ENCODE data around the gene PHF19.
A peak's percentile ranks its signal among the peaks of the same experiment; 100 is the strongest.

Gene PHF19

DNA sequence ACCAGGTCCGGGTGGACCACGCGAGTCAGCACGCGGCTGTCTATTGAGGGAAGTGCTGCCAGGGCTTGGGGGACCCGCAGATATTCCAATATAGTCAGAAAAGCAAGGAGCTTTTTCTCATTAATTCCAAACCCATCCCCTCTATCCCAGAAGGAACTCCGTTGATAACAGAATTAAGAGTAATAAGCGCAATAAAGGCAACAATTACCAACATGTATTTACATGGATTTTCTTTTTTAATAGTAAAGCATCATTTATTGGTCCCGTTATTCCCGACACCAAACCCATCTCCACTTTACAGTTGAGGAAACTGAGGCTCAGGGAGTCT lies 7.7 kb downstream of the PHF19 start:
- TF ChIP-seq, protein P1, sequence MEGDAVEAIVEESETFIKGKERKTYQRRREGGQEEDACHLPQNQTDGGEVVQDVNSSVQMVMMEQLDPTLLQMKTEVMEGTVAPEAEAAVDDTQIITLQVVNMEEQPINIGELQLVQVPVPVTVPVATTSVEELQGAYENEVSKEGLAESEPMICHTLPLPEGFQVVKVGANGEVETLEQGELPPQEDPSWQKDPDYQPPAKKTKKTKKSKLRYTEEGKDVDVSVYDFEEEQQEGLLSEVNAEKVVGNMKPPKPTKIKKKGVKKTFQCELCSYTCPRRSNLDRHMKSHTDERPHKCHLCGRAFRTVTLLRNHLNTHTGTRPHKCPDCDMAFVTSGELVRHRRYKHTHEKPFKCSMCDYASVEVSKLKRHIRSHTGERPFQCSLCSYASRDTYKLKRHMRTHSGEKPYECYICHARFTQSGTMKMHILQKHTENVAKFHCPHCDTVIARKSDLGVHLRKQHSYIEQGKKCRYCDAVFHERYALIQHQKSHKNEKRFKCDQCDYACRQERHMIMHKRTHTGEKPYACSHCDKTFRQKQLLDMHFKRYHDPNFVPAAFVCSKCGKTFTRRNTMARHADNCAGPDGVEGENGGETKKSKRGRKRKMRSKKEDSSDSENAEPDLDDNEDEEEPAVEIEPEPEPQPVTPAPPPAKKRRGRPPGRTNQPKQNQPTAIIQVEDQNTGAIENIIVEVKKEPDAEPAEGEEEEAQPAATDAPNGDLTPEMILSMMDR (IDR thresholded peaks at IDR 0.05): no peak
- Histone ChIP-seq H3K4me3 (ENCODE audit: low read depth in 1 of 2, low read length in 1 of 2) (peak overlapping the region; percentile 83 to 94), H3K27me3 (no peaks in the 10 kb centered on the region), H3K4me1 (ENCODE audit: control insufficient read depth in 1 of 2, insufficient read depth in 1 of 2, low read depth in 1 of 2, low read length in 1 of 2) (peaks cover 22 to 29% of the 10 kb centered on the region in 2 experiments), H3K36me3 (peaks cover 24% of the 10 kb centered on the region), H3K27ac (peak overlapping the region; percentile 93), H3K9me3 (no peaks in the 10 kb centered on the region)

GRCh38 chr9:120868676-120869359 lies 8.2 kb downstream of the PHF19 start:
- peak overlapping the region; percentile 93 for H3K27ac ChIP-seq
- peak overlapping the region; percentile 83 to 94 for H3K4me3 ChIP-seq (ENCODE audit: low read depth in 1 of 2, low read length in 1 of 2)
- peaks cover 27% of the 10 kb centered on the region for H3K36me3 ChIP-seq
- peaks cover 22 to 29% of the 10 kb centered on the region in 2 experiments for H3K4me1 ChIP-seq (ENCODE audit: control insufficient read depth in 1 of 2, insufficient read depth in 1 of 2, low read depth in 1 of 2, low read length in 1 of 2)
- no peaks in the 10 kb centered on the region for H3K27me3 ChIP-seq
- H3K9me3 ChIP-seq: no peaks in the 10 kb centered on the region
- TF ChIP-seq, protein P1 (IDR thresholded peaks at IDR 0.05): peak; percentile 59

GRCh38 chr9:120868339-120868675 lies 8.7 kb downstream of the PHF19 start:
- Histone ChIP-seq H3K9me3 (no peaks in the 10 kb centered on the region), H3K36me3 (peaks cover 30% of the 10 kb centered on the region), H3K4me1 (ENCODE audit: control insufficient read depth in 1 of 2, insufficient read depth in 1 of 2, low read depth in 1 of 2, low read length in 1 of 2) (peaks cover 22 to 29% of the 10 kb centered on the region in 2 experiments), H3K4me3 (ENCODE audit: low read depth in 1 of 2, low read length in 1 of 2) (peak overlapping the region; percentile 80 to 94), H3K27me3 (no peaks in the 10 kb centered on the region), H3K27ac (peak overlapping the region; percentile 93)
- TF ChIP-seq, protein P1 (IDR thresholded peaks at IDR 0.05): no peak

DNA sequence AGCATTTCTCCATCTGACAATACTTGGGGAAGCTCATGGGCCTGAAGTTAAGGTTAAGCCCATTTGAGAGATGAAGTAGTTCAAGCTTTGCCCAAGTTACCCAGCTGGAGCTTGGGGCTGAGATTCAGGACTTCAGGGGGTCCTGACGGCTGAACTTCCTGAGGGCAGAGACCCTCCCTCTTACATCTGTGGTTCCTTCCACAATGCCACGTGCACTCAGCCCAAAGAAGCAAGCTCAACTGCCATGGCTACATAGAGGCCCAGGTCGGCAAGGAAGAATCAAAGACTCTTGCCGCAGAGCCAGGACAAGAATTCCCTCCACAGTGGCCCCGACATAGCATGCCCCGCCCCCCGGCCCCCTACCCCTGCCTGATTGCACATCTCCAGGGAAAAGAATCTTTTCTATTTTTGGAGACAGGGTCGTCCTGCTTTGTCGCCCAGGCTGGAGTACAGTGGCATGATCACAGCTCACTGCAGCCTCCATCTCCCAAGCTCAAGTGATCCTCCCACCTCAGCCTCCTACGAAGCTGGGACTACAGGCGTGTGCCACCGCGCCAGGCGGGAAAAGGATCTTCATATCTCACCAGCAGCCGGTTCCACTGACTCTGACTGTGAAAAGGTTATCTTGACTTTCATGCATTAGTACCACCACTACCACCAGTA lies 9.2 kb downstream of the PHF19 start:
- Histone ChIP-seq H3K36me3 (peaks cover 29% of the 10 kb centered on the region), H3K4me3 (ENCODE audit: low read depth in 1 of 2, low read length in 1 of 2) (peak overlapping the region; percentile 80 to 94)

GRCh38 chr9:120866651-120867050 lies 10.3 kb downstream of the PHF19 start:
- TF ChIP-seq, protein P1 (IDR thresholded peaks at IDR 0.05): no peak
- H3K9me3 ChIP-seq: no peaks in the 10 kb centered on the region
- H3K27ac ChIP-seq: no peak overlapping the region
- peaks cover 22 to 29% of the 10 kb centered on the region in 2 experiments for H3K4me1 ChIP-seq (ENCODE audit: control insufficient read depth in 1 of 2, insufficient read depth in 1 of 2, low read depth in 1 of 2, low read length in 1 of 2)
- H3K27me3 ChIP-seq: no peaks in the 10 kb centered on the region
- no peak overlapping the region for H3K4me3 ChIP-seq (ENCODE audit: low read depth in 1 of 2, low read length in 1 of 2)
- peaks cover 39% of the 10 kb centered on the region for H3K36me3 ChIP-seq

More for the DNA sequence above, 9.2 kb downstream of the PHF19 start:
- no peaks in the 10 kb centered on the region for H3K27me3 ChIP-seq
- TF ChIP-seq, protein P1 (IDR thresholded peaks at IDR 0.05): no peak
- H3K9me3 ChIP-seq: no peaks in the 10 kb centered on the region
- peaks cover 22 to 29% of the 10 kb centered on the region in 2 experiments for H3K4me1 ChIP-seq (ENCODE audit: control insufficient read depth in 1 of 2, insufficient read depth in 1 of 2, low read depth in 1 of 2, low read length in 1 of 2)
- peak overlapping the region; percentile 93 for H3K27ac ChIP-seq
